ENCODE measurements around the gene SLC5A10.

GRCh38 chr17:19016881-19017280, 64.9 kb downstream of the SLC5A10 start:
- TF ChIP-seq, protein P1, sequence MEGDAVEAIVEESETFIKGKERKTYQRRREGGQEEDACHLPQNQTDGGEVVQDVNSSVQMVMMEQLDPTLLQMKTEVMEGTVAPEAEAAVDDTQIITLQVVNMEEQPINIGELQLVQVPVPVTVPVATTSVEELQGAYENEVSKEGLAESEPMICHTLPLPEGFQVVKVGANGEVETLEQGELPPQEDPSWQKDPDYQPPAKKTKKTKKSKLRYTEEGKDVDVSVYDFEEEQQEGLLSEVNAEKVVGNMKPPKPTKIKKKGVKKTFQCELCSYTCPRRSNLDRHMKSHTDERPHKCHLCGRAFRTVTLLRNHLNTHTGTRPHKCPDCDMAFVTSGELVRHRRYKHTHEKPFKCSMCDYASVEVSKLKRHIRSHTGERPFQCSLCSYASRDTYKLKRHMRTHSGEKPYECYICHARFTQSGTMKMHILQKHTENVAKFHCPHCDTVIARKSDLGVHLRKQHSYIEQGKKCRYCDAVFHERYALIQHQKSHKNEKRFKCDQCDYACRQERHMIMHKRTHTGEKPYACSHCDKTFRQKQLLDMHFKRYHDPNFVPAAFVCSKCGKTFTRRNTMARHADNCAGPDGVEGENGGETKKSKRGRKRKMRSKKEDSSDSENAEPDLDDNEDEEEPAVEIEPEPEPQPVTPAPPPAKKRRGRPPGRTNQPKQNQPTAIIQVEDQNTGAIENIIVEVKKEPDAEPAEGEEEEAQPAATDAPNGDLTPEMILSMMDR (IDR thresholded peaks at IDR 0.05) = no peak
- TF ChIP-seq POLR2A (IDR thresholded peaks at IDR 0.05) = no peak
